HL-60/S4 (cell line): ENCODE data around the gene RBPJ.

ENCODE experiments used
- in situ Hi-C: fragments of 300-500 bp; cut with MboI; formaldehyde crosslinking; loops from 2 replicates; pipeline ENCODE4 v1.14.3; 2022; ENCODE audit warnings: low sequenced_read_pairs

RBPJ gene

GRCh38 chr4:26320538-26321372, at the start of gene RBPJ:
TSS of gene RBPJ (plus strand) at chr4:26321014. CDS start at chr4:26321029, 15 bp downstream.
- in situ Hi-C loops = loop anchor here (5.0 to 10.0 kb wide), 2 partner anchors 48 to 246 kb away; no protein-coding TSS in a partner anchor

GRCh38 chr4:26271703-26272102, 49.1 kb upstream of the RBPJ start:
- in situ Hi-C loops = loop anchor here (5.0 kb wide), 1 partner anchor 51 kb away; the partner anchor contains the start of gene RBPJ

- in situ Hi-C loops = loop anchor here (5.0 kb wide), 1 partner anchor 49 kb away; the partner anchor contains the start of gene RBPJ
Observed at GRCh38 chr4:26272654-26273615, 47.9 kb upstream of the RBPJ start.

- in situ Hi-C loops = loop anchor here (5.0 kb wide), 1 partner anchor 49 kb away; the partner anchor contains the start of gene RBPJ
Observed at GRCh38 chr4:26273616-26273980, 47.2 kb upstream of the RBPJ start.

GRCh38 chr4:26275281-26275680, 45.5 kb upstream of the RBPJ start:
- in situ Hi-C loops = no loop called here

- in situ Hi-C loops = no loop called here
Observed at GRCh38 chr4:26279446-26279845, 41.4 kb upstream of the RBPJ start.

GRCh38 chr4:26281881-26282280, 38.9 kb upstream of the RBPJ start:
- in situ Hi-C loops = no loop called here

- in situ Hi-C loops = no loop called here
Observed at GRCh38 chr4:26284536-26284935, 36.3 kb upstream of the RBPJ start.

GRCh38 chr4:26285272-26285671, 35.5 kb upstream of the RBPJ start:
- in situ Hi-C loops = no loop called here

GRCh38 chr4:26287756-26288155, 33.1 kb upstream of the RBPJ start:
- in situ Hi-C loops = no loop called here

- in situ Hi-C loops = no loop called here
Observed at GRCh38 chr4:26288355-26288909, 32.4 kb upstream of the RBPJ start.

GRCh38 chr4:26289401-26289800, 31.4 kb upstream of the RBPJ start:
- in situ Hi-C loops = no loop called here

GRCh38 chr4:26290321-26290720, 30.5 kb upstream of the RBPJ start:
- in situ Hi-C loops = no loop called here

GRCh38 chr4:26294904-26295303, 25.9 kb upstream of the RBPJ start:
- in situ Hi-C loops = no loop called here

- in situ Hi-C loops = no loop called here
Observed at GRCh38 chr4:26296021-26296420, 24.8 kb upstream of the RBPJ start.

- in situ Hi-C loops = no loop called here
Observed at GRCh38 chr4:26296514-26296913, 24.3 kb upstream of the RBPJ start.

- in situ Hi-C loops = no loop called here
Observed at GRCh38 chr4:26297219-26297618, 23.6 kb upstream of the RBPJ start.

GRCh38 chr4:26298198-26298947, 22.4 kb upstream of the RBPJ start:
- in situ Hi-C loops = no loop called here

- in situ Hi-C loops = no loop called here
Observed at GRCh38 chr4:26299254-26299882, 21.4 kb upstream of the RBPJ start.
